B cell (primary cell): Measurements from ENCODE around the gene DMRT1. TPM values are rescaled to one million over a fixed set of nuclear protein-coding genes. Genes with fewer than 3 reads are reported as not detected.

Experiments used
- ATAC-seq: fragments of 200-7000 bp; cut with Tn5 transposase; one replicate; pipeline ENCODE4 v1.10.0; 2021; ENCODE audit warnings: low read depth, mild to moderate bottlenecking, moderate number of reproducible peaks, moderate library complexity
- CTCF ChIA-PET: fragments of 350-600 bp; sonication (Branson Sonifier 250); formaldehyde crosslinking; loops from one replicate; lab custom pipeline; 2021; ENCODE audit warnings: antibody characterized with exemption, inconsistent platforms; lab: Charles Lee
- POLR2A ChIA-PET: fragments of 350-600 bp; sonication (Branson Sonifier 250); formaldehyde crosslinking; loops from one replicate; lab custom pipeline; 2021; ENCODE audit warnings: antibody characterized with exemption; lab: Charles Lee
- DNase-seq: peaks from one replicate; pipeline ENCODE4 v3.0.0; 2013
- H2AFZ ChIP-seq: 2 replicates; pipeline ENCODE4 v1.6.1; 2012; ENCODE audit warnings: mild to moderate bottlenecking, low read depth, low read length; ENCODE audit not compliant: insufficient read depth, poor library complexity, severe bottlenecking
- H3K27ac ChIP-seq, 2 donors: 1 replicate in 1 of 2; 2 replicates in 1 of 2; pipeline ENCODE4 v1.5.1; 2012 to 2013; ENCODE audit warnings: low read length in 2 of 2, mild to moderate bottlenecking in 2 of 2, moderate library complexity in 1 of 2
- H3K27me3 ChIP-seq, 4 experiments: fragments of 200-600 bp in 1 of 4; sonication (generic) in 1 of 4; replicated peaks in 1 of 4; 1 replicate in 2 of 4; 2 replicates in 2 of 4; pipeline versions ENCODE4 v1.6.1 to v1.7.0; 2013 to 2016; ENCODE audit warnings: low read length in 3 of 4, mild to moderate bottlenecking in 2 of 4, mixed read lengths in 1 of 4, moderate library complexity in 1 of 4; ENCODE audit not compliant: insufficient read depth in 4 of 4, control insufficient read depth in 3 of 4; ENCODE audit errors: control extremely low read depth in 1 of 4
- H3K36me3 ChIP-seq, 2 experiments: replicated peaks in 1 of 2; 1 replicate in 1 of 2; 2 replicates in 1 of 2; pipeline versions ENCODE4 v1.6.1 to v1.7.1; 2013; ENCODE audit warnings: low read length in 1 of 2; ENCODE audit not compliant: insufficient read depth in 2 of 2, control insufficient read depth in 1 of 2; ENCODE audit errors: control extremely low read depth in 1 of 2, extremely low read depth in 1 of 2
- H3K4me1 ChIP-seq, 2 donors: fragments of 200-600 bp in 1 of 2; sonication (generic) in 1 of 2; 1 replicate in 1 of 2; 2 replicates in 1 of 2; pipeline versions ENCODE4 v1.5.1 to v1.6.1; 2013 to 2017; ENCODE audit warnings: low read length in 2 of 2; ENCODE audit not compliant: control insufficient read depth in 2 of 2, insufficient read depth in 2 of 2
- H3K4me2 ChIP-seq: replicated peaks from 2 replicates; pipeline ENCODE3; 2012; ENCODE audit warnings: mild to moderate bottlenecking, low read depth, low read length; ENCODE audit not compliant: poor library complexity, severe bottlenecking
- H3K4me3 ChIP-seq, 5 experiments: fragments of 200-600 bp in 1 of 5; sonication (generic) in 1 of 5; 1 replicate in 3 of 5; 2 replicates in 2 of 5; pipeline versions ENCODE4 v1.5.1 to v1.7.0; 2011 to 2016; ENCODE audit warnings: low read length in 4 of 5, mild to moderate bottlenecking in 4 of 5, low read depth in 2 of 5, control low read depth in 1 of 5, moderate library complexity in 1 of 5; ENCODE audit not compliant: insufficient read depth in 1 of 5; ENCODE audit errors: control extremely low read depth in 1 of 5, extremely low read depth in 1 of 5
- H3K79me2 ChIP-seq: fragments of 200-600 bp; sonication (generic); one replicate; pipeline ENCODE4 v1.6.0; 2016; ENCODE audit warnings: low read length; ENCODE audit not compliant: control insufficient read depth, insufficient read depth
- H3K9ac ChIP-seq: fragments of 200-600 bp; sonication (generic); 2 replicates; pipeline ENCODE4 v1.6.1; 2017; ENCODE audit warnings: mild to moderate bottlenecking, low read length, moderate library complexity
- H3K9me3 ChIP-seq, 3 donors: one replicate each; pipeline versions ENCODE4 v1.6.1 to v1.7.1; 2013; ENCODE audit warnings: low read length in 2 of 3; ENCODE audit not compliant: control insufficient read depth in 2 of 3, insufficient read depth in 1 of 3; ENCODE audit errors: control extremely low read depth in 1 of 3
- H4K20me1 ChIP-seq: 2 replicates; pipeline ENCODE4 v1.6.0; 2012; ENCODE audit warnings: mild to moderate bottlenecking, low read length; ENCODE audit not compliant: insufficient read depth, control insufficient read depth, poor library complexity, severe bottlenecking
- H3K27ac Mint-ChIP-seq: one replicate; pipeline ENCODE4 v1.8.0; 2021; ENCODE audit warnings: mixed read lengths
- H3K27me3 Mint-ChIP-seq: one replicate; pipeline ENCODE4 v1.8.0; 2021; ENCODE audit warnings: mixed read lengths
- H3K4me1 Mint-ChIP-seq: one replicate; pipeline ENCODE4 v1.8.0; 2021; ENCODE audit warnings: mixed read lengths
- H3K4me3 Mint-ChIP-seq: one replicate; pipeline ENCODE4 v1.8.0; 2021; ENCODE audit warnings: mixed read lengths
- H3K9me3 Mint-ChIP-seq: one replicate; pipeline ENCODE4 v1.8.0; 2022; ENCODE audit warnings: mixed read lengths; ENCODE audit not compliant: insufficient read depth
- EZH2 ChIP-seq: IDR thresholded peaks from 2 replicates; pipeline ENCODE4 v1.6.1; 2012; ENCODE audit warnings: borderline replicate concordance, low read depth, mild to moderate bottlenecking, moderate library complexity, low read length; ENCODE audit not compliant: insufficient read depth, poor library complexity, severe bottlenecking
- WGBS: methylation state at CpG from one replicate; pipeline ENCODE4 v1.1.5; 2013; ENCODE audit warnings: missing lambda C conversion rate; ENCODE audit not compliant: insufficient coverage; 5-methylcytosine and 5-hydroxymethylcytosine counted together
- intact Hi-C: fragments of 100-400 bp; cut with micrococcal nuclease; formaldehyde crosslinking; loops from one replicate; pipeline ENCODE4 v1.10.0; 2022
- polyA plus RNA-seq: library from polyadenylated mRNA; depleted of rRNA; stranded (reverse); fragments of >200 nt; gene quantifications from 2 replicates; pipeline ENCODE4 v1.2.3, GENCODE V29; 2012
- total RNA-seq, 2 donors: library from RNA; stranded (reverse); fragments of 120-200 nt in 1 of 2; gene quantifications; 1 replicate in 1 of 2; 2 replicates in 1 of 2; pipeline versions ENCODE4 v1.2.3 to v1.2.4, GENCODE V29; 2013 to 2022
- TF ChIP-seq, protein P1 (sequence below): fragments of 200-600 bp; IDR thresholded peaks from one replicate; pipeline ENCODE4 v1.8.0; 2022; ENCODE audit warnings: antibody characterized with exemption, mild to moderate bottlenecking

The DMRT1 gene
- total and polyA plus RNA-seq, 2 donors (not counting 1 experiment from before 2014, with no cell fraction given) = not detected

DNA sequence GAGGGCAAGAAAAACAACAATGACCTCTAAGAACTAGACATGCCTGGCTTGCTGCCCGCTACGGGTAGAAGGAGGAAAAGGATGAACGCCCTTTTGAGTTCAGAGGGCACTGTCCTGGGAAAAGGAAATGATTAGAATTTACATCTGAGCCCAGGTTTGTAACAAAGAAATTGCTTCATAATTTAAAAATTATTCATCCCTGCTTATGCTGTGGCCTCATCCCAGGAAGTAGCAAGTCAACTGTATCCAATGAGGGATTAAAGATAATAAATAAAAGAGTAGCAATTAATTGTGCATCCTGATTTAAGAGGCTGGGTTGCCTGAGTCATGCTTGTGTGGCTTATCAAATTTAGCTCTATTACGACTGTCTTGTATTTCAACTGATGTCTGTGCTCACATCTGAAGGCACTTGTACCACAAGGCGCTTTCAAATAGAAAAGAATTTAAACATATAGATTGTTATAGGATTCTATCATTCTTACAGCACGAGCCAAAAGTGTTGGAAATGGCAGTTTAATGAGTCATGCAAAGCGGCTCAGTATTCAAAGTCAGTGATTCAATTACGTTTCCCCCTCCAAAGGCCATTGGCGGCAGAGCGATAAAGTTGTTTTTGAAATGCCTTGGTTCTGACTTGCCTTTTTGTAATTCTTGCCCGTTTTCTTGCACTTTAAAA, 40.0 kb upstream of the DMRT1 start:
- H3K9ac ChIP-seq = no peak overlapping the region
- Mint-ChIP-seq H3K4me3 (no peak overlapping the region), H3K9me3 (no peaks in the 10 kb centered on the region), H3K4me1 (no peaks in the 10 kb centered on the region), H3K27me3 (peaks cover 29% of the 10 kb centered on the region), H3K27ac (no peak overlapping the region)
- H3K9me3 ChIP-seq = no peaks in the 10 kb centered on the region
- ChIA-PET CTCF (no interaction called here), POLR2A (no interaction called here)
- TF ChIP-seq EZH2 = no peak
- TF ChIP-seq, protein P1, sequence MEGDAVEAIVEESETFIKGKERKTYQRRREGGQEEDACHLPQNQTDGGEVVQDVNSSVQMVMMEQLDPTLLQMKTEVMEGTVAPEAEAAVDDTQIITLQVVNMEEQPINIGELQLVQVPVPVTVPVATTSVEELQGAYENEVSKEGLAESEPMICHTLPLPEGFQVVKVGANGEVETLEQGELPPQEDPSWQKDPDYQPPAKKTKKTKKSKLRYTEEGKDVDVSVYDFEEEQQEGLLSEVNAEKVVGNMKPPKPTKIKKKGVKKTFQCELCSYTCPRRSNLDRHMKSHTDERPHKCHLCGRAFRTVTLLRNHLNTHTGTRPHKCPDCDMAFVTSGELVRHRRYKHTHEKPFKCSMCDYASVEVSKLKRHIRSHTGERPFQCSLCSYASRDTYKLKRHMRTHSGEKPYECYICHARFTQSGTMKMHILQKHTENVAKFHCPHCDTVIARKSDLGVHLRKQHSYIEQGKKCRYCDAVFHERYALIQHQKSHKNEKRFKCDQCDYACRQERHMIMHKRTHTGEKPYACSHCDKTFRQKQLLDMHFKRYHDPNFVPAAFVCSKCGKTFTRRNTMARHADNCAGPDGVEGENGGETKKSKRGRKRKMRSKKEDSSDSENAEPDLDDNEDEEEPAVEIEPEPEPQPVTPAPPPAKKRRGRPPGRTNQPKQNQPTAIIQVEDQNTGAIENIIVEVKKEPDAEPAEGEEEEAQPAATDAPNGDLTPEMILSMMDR = no peak
- no peaks in the 10 kb centered on the region for H3K4me1 ChIP-seq
- DNase-seq (no peak), ATAC-seq (no peak)
- H4K20me1 ChIP-seq = no peaks in the 10 kb centered on the region
- H2AFZ ChIP-seq = no peak overlapping the region
- peaks cover 0 to 3% (median 1%) of the 10 kb centered on the region in 4 experiments for H3K27me3 ChIP-seq
- no peaks in the 10 kb centered on the region for H3K36me3 ChIP-seq
- intact Hi-C loops = loop anchor here (10.0 kb wide), 1 partner anchor 417 kb away; no protein-coding TSS in a partner anchor
- WGBS = 92% methylated on average over 4 of the region's 11 CpGs
- H3K4me2 ChIP-seq = no peak overlapping the region
- no peak overlapping the region for H3K4me3 ChIP-seq
- H3K79me2 ChIP-seq = no peaks in the 10 kb centered on the region
- no peak overlapping the region for H3K27ac ChIP-seq

DNA sequence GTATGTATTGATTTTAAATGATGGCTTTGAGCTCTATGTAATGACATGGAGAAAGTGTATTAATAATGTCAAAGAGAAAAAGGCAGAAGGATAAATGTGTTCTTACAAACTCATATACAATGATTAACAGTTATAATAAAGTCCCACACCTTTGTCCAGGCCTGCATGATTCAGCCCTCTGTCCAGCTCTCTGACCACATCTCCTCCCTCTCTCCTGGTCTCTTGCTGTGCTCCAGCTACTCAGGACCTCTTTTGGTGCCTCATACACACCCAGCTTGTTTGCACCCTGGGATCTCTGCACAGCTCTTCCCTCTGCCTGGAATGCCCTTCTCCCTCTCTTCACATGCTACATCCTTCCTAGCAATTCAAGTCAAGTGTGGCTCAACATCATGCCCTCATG, 37.5 kb upstream of the DMRT1 start:
- ATAC-seq (no peak), DNase-seq (no peak)
- Histone ChIP-seq H3K27me3 (peaks cover 0 to 6% (median 1%) of the 10 kb centered on the region in 4 experiments), H4K20me1 (no peaks in the 10 kb centered on the region), H3K79me2 (no peaks in the 10 kb centered on the region), H2AFZ (no peak overlapping the region), H3K9ac (no peak overlapping the region), H3K4me1 (no peaks in the 10 kb centered on the region), H3K4me2 (no peak overlapping the region), H3K9me3 (no peaks in the 10 kb centered on the region), H3K4me3 (no peak overlapping the region), H3K27ac (no peak overlapping the region), H3K36me3 (no peaks in the 10 kb centered on the region)
- Mint-ChIP-seq H3K27ac (no peak overlapping the region), H3K27me3 (peaks cover 29% of the 10 kb centered on the region), H3K9me3 (no peaks in the 10 kb centered on the region), H3K4me1 (no peaks in the 10 kb centered on the region), H3K4me3 (no peak overlapping the region)
- TF ChIP-seq EZH2 = no peak
- TF ChIP-seq, protein P1 = no peak
- ChIA-PET POLR2A (no interaction called here), CTCF (interaction anchor here (1.2 kb wide), 1 partner anchor 188 kb away, joined by 3 read pairs; no protein-coding TSS in a partner anchor)
- intact Hi-C loops = loop anchor here (10.0 kb wide), 1 partner anchor 419 kb away; no protein-coding TSS in a partner anchor
